Peyer's patch (tissue), 4 donors: ENCODE measurements around the gene FGF19. TPM values are rescaled to one million over a fixed set of nuclear protein-coding genes. Genes with fewer than 3 reads are reported as not detected.

Experiments used
- DNase-seq, 3 donors: peaks; one replicate each; pipeline ENCODE4 v3.0.0-alpha.2; 2017 to 2019
- H3K27ac ChIP-seq, 4 donors: fragments of 200-600 bp; sonication (generic); one replicate each; pipeline ENCODE4 v1.5.1; 2016 to 2019
- H3K27me3 ChIP-seq, 2 donors: fragments of 200-600 bp; sonication (generic); one replicate each; pipeline ENCODE4 v1.5.1; 2019
- H3K36me3 ChIP-seq, 3 donors: fragments of 200-600 bp; sonication (generic); one replicate each; pipeline ENCODE4 v1.5.1; 2016 to 2019
- H3K4me1 ChIP-seq, 4 donors: fragments of 200-600 bp; sonication (generic); one replicate each; pipeline ENCODE4 v1.5.1; 2016 to 2019
- H3K4me3 ChIP-seq, 4 donors: fragments of 200-600 bp; sonication (generic); 1 replicate in 3 of 4; 2 replicates in 1 of 4; pipeline ENCODE4 v1.5.1; 2016 to 2019; ENCODE audit warnings: mild to moderate bottlenecking in 1 of 4
- H3K9me3 ChIP-seq, 4 donors: fragments of 200-600 bp; sonication (generic); one replicate each; pipeline ENCODE4 v1.5.1; 2016 to 2019; ENCODE audit warnings: mild to moderate bottlenecking in 1 of 4
- POLR2A ChIP-seq, 2 donors: fragments of 450-650 bp; IDR thresholded peaks; one replicate each; pipeline ENCODE4 v1.5.1; 2017; ENCODE audit warnings: antibody characterized with exemption in 2 of 2, mild to moderate bottlenecking in 2 of 2, moderate library complexity in 2 of 2
- total RNA-seq, 4 donors: library from RNA; depleted of rRNA; stranded (reverse); fragments of >200 nt; gene quantifications; one replicate each; pipeline ENCODE4 v1.1.0, GENCODE V29; 2016
- TF ChIP-seq, protein P1 (sequence below), 6 experiments: fragments of 450-650 bp in 4 of 6; fragments of 200-600 bp in 2 of 6; sonication (generic) in 1 of 6; IDR thresholded peaks; one replicate each; pipeline ENCODE4 v1.5.1; 2017 to 2019; ENCODE audit warnings: antibody characterized with exemption in 6 of 6, mild to moderate bottlenecking in 3 of 6, moderate library complexity in 1 of 6

FGF19 gene
- total RNA-seq, 4 donors from 2014 or later = 3.2 to 4.9 TPM; not detected in 2

DNA sequence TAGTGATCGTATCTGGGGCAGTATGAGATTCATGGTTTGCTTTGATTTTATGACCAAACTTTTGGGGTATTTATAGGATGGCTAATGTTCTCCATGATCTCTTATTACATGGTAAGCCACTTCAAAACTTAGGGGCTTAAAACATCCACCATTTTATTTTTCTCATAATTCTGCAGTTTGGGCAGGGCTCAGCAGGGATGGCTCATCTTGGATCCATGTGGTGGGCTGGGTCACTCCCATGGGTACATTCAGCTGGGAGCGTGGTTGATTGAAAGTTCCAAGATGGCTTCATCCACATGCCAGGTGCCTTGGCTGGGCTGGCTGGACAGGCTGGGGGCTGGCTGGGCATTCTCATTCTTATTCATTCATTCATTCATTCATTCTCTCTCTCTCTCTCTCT lies 30.5 kb upstream of the FGF19 start:
- H3K4me3 ChIP-seq = no peak overlapping the region
- H3K9me3 ChIP-seq = peaks cover 0 to 9% (median 2%) of the 10 kb centered on the region in 4 donors
- TF ChIP-seq, protein P1, sequence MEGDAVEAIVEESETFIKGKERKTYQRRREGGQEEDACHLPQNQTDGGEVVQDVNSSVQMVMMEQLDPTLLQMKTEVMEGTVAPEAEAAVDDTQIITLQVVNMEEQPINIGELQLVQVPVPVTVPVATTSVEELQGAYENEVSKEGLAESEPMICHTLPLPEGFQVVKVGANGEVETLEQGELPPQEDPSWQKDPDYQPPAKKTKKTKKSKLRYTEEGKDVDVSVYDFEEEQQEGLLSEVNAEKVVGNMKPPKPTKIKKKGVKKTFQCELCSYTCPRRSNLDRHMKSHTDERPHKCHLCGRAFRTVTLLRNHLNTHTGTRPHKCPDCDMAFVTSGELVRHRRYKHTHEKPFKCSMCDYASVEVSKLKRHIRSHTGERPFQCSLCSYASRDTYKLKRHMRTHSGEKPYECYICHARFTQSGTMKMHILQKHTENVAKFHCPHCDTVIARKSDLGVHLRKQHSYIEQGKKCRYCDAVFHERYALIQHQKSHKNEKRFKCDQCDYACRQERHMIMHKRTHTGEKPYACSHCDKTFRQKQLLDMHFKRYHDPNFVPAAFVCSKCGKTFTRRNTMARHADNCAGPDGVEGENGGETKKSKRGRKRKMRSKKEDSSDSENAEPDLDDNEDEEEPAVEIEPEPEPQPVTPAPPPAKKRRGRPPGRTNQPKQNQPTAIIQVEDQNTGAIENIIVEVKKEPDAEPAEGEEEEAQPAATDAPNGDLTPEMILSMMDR (IDR thresholded peaks at IDR 0.05) = no peak

DNA sequence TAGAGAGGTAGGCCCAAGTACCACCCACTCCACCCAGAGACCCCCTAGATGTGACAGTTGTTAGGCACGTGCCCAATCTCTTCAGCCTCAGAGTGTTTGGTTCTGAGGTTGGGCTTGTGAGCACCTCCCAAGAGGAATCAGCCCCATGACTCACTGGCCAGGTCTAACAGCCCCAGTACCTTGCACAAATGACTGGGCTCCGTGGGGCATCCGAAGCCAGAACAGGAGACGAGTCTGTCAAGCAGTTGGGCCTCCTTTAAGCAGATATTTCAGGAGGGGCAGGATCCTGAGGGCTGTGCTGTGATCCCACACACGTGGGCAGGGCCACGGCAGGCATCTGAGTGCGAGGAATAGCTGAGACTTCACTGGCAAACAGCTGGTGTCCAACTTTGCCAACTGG lies 29.1 kb upstream of the FGF19 start:
- no peak for DNase-seq
- no peak overlapping the region for H3K4me3 ChIP-seq
- no peak for TF ChIP-seq POLR2A (IDR thresholded peaks at IDR 0.05)
- TF ChIP-seq, protein P1 (IDR thresholded peaks at IDR 0.05) = no peak

More for the DNA sequence above, 30.5 kb upstream of the FGF19 start:
- H3K4me1 ChIP-seq = no peaks in the 10 kb centered on the region
- H3K27me3 ChIP-seq = no peaks in the 10 kb centered on the region
- H3K36me3 ChIP-seq = no peaks in the 10 kb centered on the region
- H3K27ac ChIP-seq = no peak overlapping the region
- DNase-seq = no peak

GRCh38 chr11:69731110-69731509 lies 27.3 kb upstream of the FGF19 start:
- no peaks in the 10 kb centered on the region for H3K27me3 ChIP-seq
- H3K27ac ChIP-seq = no peak overlapping the region
- H3K4me1 ChIP-seq = no peaks in the 10 kb centered on the region
- no peak for DNase-seq
- no peak overlapping the region for H3K4me3 ChIP-seq
- TF ChIP-seq POLR2A (IDR thresholded peaks at IDR 0.05) = no peak
- TF ChIP-seq, protein P1 (IDR thresholded peaks at IDR 0.05) = no peak
- no peaks in the 10 kb centered on the region for H3K9me3 ChIP-seq
- H3K36me3 ChIP-seq = no peaks in the 10 kb centered on the region

More for the DNA sequence above, 29.1 kb upstream of the FGF19 start:
- no peaks in the 10 kb centered on the region for H3K4me1 ChIP-seq
- no peaks in the 10 kb centered on the region for H3K36me3 ChIP-seq
- no peak overlapping the region for H3K27ac ChIP-seq
- H3K27me3 ChIP-seq = no peaks in the 10 kb centered on the region
- no peaks in the 10 kb centered on the region for H3K9me3 ChIP-seq

DNA sequence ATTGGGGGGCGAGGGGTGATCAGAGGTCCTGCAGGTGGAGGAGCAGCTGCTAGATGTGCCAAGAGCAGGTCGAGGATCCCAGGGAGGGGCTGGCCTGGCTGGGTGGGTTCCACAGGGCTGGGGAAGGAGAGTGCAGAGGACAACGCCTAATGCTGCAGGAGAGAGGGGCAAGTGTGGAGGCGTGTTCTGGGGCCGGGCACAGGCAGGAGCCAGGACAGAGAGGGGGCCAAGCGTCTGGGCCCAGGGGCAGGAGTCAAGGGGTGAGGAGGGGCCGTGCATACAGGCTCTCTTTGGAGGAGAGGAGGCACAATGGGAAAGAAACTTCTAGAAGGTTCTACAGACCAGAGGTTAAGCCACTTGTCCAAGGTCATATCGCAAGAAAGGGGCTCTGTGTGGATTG lies 26.7 kb upstream of the FGF19 start:
- no peaks in the 10 kb centered on the region for H3K4me1 ChIP-seq
- no peak overlapping the region for H3K27ac ChIP-seq
- H3K9me3 ChIP-seq = no peaks in the 10 kb centered on the region
- H3K27me3 ChIP-seq = no peaks in the 10 kb centered on the region
- no peak overlapping the region for H3K4me3 ChIP-seq
- TF ChIP-seq POLR2A (IDR thresholded peaks at IDR 0.05) = no peak
- TF ChIP-seq, protein P1 (IDR thresholded peaks at IDR 0.05) = no peak
- no peak for DNase-seq
- no peaks in the 10 kb centered on the region for H3K36me3 ChIP-seq

GRCh38 chr11:69729252-69729651 lies 25.4 kb upstream of the FGF19 start:
- no peak overlapping the region for H3K27ac ChIP-seq

More at GRCh38 chr11:69729252-69729651, 25.4 kb upstream of the FGF19 start:
- no peak for DNase-seq
- H3K4me3 ChIP-seq = no peak overlapping the region
- no peaks in the 10 kb centered on the region for H3K36me3 ChIP-seq
- no peak for TF ChIP-seq POLR2A (IDR thresholded peaks at IDR 0.05)
- TF ChIP-seq, protein P1 (IDR thresholded peaks at IDR 0.05) = no peak
- H3K27me3 ChIP-seq = no peaks in the 10 kb centered on the region
- no peaks in the 10 kb centered on the region for H3K9me3 ChIP-seq
- H3K4me1 ChIP-seq = no peaks in the 10 kb centered on the region
